HFF-Myc (cell line): ENCODE measurements around the gene RIPK4.

Experiments used
- DNase-seq: peaks from one replicate; pipeline ENCODE4 v3.0.0-alpha.2; 2011; ENCODE audit warnings: low read depth; ENCODE audit errors: extremely low read depth
- H3K4me3 ChIP-seq: replicated peaks from 2 replicates; pipeline ENCODE4 v1.5.1; 2011; ENCODE audit warnings: low read depth, mild to moderate bottlenecking, control low read depth, low read length
- TF ChIP-seq, protein P1 (sequence below): IDR thresholded peaks from 2 replicates; pipeline ENCODE4 v1.5.1; 2012; ENCODE audit warnings: mild to moderate bottlenecking, low read depth, low read length, control low read depth; ENCODE audit errors: missing control alignments

RIPK4 gene

DNA sequence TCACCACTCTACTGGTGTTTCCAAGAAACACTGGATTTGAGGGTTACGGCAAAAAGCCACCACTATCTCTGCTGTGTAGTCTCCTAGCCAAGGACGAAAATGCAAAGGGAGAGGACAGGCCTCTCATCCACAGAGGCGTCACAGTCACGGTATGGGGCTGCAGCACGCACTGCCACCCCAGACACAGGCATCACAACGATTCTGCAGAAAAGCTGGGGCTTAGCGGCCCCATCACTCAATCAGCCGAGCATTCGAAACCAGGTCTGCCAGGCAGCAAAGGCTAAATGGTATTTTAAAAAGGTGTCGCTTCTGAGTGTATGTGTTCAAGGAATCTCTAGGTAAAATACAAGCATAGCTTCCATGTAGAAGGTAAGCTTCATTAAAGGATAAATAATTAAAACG is 1.4 kb downstream of the RIPK4 start:
- DNase-seq, result no peak
- TF ChIP-seq, protein P1, sequence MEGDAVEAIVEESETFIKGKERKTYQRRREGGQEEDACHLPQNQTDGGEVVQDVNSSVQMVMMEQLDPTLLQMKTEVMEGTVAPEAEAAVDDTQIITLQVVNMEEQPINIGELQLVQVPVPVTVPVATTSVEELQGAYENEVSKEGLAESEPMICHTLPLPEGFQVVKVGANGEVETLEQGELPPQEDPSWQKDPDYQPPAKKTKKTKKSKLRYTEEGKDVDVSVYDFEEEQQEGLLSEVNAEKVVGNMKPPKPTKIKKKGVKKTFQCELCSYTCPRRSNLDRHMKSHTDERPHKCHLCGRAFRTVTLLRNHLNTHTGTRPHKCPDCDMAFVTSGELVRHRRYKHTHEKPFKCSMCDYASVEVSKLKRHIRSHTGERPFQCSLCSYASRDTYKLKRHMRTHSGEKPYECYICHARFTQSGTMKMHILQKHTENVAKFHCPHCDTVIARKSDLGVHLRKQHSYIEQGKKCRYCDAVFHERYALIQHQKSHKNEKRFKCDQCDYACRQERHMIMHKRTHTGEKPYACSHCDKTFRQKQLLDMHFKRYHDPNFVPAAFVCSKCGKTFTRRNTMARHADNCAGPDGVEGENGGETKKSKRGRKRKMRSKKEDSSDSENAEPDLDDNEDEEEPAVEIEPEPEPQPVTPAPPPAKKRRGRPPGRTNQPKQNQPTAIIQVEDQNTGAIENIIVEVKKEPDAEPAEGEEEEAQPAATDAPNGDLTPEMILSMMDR, result no peak
- H3K4me3 ChIP-seq, result no peak overlapping the region

DNA sequence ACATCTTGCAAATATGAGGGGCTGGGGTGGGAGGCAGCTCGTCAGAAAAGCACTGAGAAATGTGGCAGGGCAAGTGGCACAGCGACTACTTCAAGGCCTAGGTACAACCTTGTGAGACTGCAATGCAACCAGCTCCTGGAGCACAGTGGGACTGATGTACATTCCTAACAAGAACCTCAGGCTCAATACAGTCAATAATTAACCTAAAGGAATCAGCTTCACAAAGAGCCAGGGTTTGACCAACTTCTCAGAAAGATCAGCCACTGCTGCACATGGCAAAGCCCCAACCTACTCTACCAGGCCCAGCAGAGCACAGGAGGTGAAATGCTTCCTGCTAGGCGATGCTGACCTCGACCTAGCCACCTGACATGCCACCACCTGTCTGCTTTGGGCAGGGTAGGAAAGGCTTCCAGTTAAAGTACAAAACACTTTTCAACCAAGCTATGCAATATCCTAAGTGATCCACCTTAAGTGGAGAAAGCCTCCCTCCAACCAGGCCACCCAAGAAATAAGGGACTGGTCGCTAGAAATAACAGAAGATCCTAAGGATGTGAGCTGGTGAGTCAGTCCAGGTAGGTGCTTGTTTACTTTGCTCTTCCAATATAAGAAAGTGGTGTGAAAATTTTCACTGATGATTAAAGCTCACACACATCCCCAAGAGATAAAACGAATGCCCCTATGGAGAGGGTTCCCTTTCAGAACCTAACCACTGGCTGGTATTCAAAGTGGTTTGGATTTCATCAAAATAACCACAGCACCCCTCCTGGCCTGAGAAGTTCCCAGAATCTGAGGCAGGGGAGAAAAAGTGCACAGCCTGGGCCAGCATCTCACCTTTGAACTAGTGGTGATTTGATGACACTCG is 2.1 kb downstream of the RIPK4 start:
- TF ChIP-seq, protein P1, result no peak
- H3K4me3 ChIP-seq, result no peak overlapping the region
- DNase-seq, result no peak

DNA sequence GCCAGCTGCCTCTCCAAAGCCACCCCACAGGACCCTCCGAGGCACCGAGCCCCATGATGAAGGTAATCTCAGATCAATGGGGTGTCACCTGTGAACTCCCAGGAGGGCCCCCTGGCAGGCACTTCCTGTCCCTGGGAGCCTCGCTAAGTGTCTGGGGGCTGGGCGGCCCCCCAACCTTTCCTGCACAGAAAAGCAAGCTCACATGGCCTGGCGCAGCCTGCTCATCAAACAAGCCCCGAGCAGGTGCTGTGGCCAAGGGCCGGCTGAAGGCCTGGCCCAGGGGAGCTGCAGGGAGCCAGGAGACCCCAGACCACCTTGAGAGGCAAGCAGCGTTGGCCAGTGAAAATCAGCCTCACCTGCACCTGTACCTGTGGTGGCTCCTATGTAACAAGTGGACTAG is 2.9 kb downstream of the RIPK4 start:
- TF ChIP-seq, protein P1, result no peak
- H3K4me3 ChIP-seq, result no peak overlapping the region

DNA sequence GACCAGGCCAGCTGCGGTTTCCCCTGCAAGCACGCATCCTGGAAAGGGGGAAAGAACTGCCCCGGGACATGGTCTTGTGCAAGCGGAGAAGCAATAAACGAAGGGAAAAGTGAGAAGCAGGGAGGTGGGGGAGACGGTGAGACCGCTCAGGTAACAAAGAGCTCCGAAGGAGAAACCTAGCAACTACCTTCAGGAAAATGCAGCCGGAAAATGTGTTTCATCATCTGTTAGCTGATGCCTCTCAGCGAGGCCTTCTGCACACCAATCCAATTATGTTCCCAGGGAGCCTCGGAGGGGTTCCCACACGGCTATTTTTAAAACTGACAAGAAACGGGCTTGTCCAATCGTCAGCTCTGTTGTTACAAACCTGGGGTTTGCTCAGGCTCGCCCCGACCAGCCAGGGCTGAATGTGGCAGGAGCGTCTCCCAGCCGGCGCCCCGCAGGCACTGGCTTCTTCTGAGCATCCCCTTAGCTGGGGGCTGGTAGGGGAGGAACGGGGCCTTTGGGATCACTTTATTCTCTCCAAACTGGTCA is 3.4 kb downstream of the RIPK4 start:
- no peak for DNase-seq
- H3K4me3 ChIP-seq, result no peak overlapping the region
- TF ChIP-seq, protein P1, result no peak

More for the DNA sequence above, 2.9 kb downstream of the RIPK4 start:
- DNase-seq, result no peak

DNA sequence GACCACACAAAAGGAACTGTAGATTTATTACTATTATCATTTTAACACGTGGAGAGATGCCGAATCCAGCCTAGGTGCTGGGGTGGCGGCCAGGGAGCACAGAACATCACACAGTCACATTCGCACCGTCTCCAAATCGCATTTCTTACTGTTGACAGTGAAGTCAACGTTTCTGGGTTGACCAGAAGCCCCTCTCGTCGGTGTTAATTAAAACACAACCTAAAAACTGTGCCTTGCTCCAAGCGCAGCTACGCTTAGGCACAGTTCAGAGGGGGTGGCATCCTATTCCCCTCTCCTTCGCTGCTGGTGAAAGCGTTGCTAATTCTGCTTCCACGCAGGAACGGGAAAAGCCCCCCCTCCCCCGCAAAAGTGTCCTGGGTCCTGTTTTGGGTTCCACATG is 4.1 kb downstream of the RIPK4 start:
- TF ChIP-seq, protein P1, result no peak
- no peak overlapping the region for H3K4me3 ChIP-seq
- no peak for DNase-seq

DNA sequence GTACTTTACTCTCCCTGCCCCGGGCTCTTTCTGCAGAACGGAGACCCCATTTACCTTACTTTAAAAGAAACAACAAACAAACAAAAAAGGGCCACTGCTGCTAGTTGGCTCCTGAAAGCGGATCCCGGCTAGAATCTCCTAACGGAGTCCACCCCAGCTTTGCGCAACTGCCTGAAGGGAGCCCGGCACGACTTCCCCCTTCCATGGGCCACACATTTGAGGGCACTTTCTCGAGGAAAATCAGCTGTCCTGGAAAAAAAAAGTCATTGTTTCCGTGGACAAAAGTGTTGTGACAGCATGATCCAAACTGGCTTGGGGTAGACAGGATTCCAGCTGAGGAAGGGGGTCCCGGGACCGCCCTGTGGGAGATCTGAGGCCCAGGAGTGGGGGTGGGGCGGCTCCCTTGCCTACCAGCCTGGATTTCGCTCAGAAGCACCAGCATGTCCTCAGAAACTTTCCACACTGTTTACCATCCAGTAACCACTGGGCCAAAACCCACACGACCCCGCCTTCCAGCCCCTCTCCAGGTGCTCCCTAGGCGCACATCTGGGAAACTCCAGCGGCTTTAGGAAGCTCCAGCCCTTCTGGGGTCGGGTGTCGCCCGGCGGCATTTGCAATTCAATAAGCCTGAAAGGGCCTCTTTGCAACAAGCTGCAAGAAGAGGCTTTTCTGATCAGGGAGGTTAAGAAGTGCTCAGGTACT is 4.8 kb downstream of the RIPK4 start:
- no peak overlapping the region for H3K4me3 ChIP-seq
- TF ChIP-seq, protein P1, result no peak
- DNase-seq, result no peak
